Endothelial cell of umbilical vein (primary cell): ENCODE measurements around the gene MCOLN2.

Experiments used
- CTCF ChIP-seq, 2 donors: IDR thresholded peaks; 1 replicate in 1 of 2; 2 replicates in 1 of 2; pipeline ENCODE4 v1.5.1; 2011; ENCODE audit warnings: low read length in 2 of 2, mild to moderate bottlenecking in 2 of 2, moderate library complexity in 2 of 2, control low read depth in 1 of 2, inconsistent platforms in 1 of 2, low read depth in 1 of 2; ENCODE audit not compliant: insufficient read depth in 1 of 2; ENCODE audit errors: extremely low read depth in 1 of 2
- POLR2A ChIP-seq: IDR thresholded peaks from 2 replicates; pipeline ENCODE4 v1.6.1; 2012; ENCODE audit warnings: low read depth, mild to moderate bottlenecking, control low read depth, low read length
- POLR2AphosphoS5 ChIP-seq: IDR thresholded peaks from 2 replicates; pipeline ENCODE4 v1.6.1; 2012; ENCODE audit warnings: low read depth, mild to moderate bottlenecking, control low read depth, low read length, moderate library complexity; ENCODE audit not compliant: insufficient read depth

DNA sequence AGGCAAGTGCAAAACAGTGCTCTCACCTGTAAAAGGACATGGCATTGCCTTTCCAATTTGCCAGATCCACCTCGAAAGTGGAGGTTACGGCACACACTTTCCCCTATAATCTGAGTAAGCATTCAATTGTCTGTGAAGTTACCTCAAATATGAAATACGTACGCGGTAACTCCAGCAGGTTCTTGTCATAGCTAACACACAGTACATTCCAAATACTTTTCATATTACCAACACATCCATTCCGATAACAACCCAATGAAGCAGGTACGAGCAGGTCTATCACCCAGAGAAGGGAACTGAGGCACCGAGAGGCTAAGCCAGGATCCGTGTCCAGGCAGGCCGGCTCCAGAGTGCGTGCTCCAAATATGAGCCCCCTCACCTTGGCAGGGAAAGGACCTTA, 57.2 kb downstream of the MCOLN2 start:
- no peak for TF ChIP-seq CTCF (IDR thresholded peaks at IDR 0.05; ENCODE audit: extremely low read depth in 1 of 2, insufficient read depth in 1 of 2, low read depth in 1 of 2, low read length in 2 of 2)
- TF ChIP-seq POLR2AphosphoS5 = no peak
- no peak for TF ChIP-seq POLR2A
